Testis (tissue), 2 donors: Measurements from ENCODE around the gene VCP.

Experiments used
- POLR2A ChIP-seq: fragments of 450-650 bp; IDR thresholded peaks from one replicate; pipeline ENCODE4 v1.6.1; 2017; ENCODE audit warnings: antibody characterized with exemption, mild to moderate bottlenecking, moderate library complexity
- TF ChIP-seq, protein P1 (sequence below), 3 experiments: fragments of 450-650 bp in 2 of 3; fragments of 200-600 bp in 1 of 3; sonication (generic) in 1 of 3; IDR thresholded peaks; one replicate each; pipeline ENCODE4 v1.5.1; 2016 to 2019; ENCODE audit warnings: antibody characterized with exemption in 3 of 3, mild to moderate bottlenecking in 2 of 3, moderate library complexity in 1 of 3

DNA sequence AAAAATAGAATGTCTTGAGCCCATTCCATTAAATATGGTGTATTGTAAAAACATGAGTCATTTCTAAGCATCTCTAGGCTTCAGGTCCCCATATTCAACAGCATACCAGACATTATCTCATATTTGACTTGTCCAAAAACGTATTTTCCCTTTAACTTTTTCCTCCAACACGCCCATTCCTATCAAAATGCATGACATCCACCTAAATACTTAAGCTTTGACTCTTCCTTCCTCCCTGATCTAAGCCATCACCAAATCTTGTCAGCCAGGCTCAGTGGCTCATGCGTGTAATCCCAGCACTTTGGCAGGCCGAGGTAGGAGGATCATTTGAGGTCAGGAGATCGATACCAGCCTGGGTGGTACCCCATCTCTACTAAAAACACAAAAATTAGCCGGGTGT lies 23.9 kb downstream of the VCP start:
- TF ChIP-seq, protein P1, sequence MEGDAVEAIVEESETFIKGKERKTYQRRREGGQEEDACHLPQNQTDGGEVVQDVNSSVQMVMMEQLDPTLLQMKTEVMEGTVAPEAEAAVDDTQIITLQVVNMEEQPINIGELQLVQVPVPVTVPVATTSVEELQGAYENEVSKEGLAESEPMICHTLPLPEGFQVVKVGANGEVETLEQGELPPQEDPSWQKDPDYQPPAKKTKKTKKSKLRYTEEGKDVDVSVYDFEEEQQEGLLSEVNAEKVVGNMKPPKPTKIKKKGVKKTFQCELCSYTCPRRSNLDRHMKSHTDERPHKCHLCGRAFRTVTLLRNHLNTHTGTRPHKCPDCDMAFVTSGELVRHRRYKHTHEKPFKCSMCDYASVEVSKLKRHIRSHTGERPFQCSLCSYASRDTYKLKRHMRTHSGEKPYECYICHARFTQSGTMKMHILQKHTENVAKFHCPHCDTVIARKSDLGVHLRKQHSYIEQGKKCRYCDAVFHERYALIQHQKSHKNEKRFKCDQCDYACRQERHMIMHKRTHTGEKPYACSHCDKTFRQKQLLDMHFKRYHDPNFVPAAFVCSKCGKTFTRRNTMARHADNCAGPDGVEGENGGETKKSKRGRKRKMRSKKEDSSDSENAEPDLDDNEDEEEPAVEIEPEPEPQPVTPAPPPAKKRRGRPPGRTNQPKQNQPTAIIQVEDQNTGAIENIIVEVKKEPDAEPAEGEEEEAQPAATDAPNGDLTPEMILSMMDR (IDR thresholded peaks at IDR 0.05) = no peak
- no peak for TF ChIP-seq POLR2A
